ENCODE measurements around the gene CAB39L.
"Not testable (repeated sequence)": the region's sequence is repeated elsewhere in the genome, so short reads cannot be mapped to it uniquely, and the experiment has no call there.

DNA sequence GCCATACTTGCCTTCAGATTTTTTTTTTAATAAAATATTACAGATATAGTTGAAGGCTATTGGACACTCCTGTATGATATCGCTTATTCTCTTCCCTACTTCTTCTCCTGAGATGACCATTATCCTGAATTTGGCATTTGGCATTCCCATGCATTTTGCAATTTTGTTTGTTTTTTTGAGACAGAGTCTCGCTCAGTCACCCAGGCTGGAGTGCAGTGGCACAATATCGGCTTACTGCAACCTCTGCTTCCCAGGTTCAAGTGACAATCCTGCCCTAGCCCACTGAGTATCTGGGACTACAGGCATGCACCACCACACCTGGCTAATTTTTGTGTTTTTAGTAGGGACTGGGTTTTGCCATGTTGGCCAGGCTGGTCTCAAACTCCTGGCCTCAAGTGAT lies 116.7 kb downstream of the CAB39L start:
- TF ChIP-seq POLR2AphosphoS5 (IDR thresholded peaks at IDR 0.05; ENCODE audit: insufficient read depth, low read depth, low read length); POLR2A (IDR thresholded peaks at IDR 0.05; ENCODE audit: low read depth, low read length); EZH2 (IDR thresholded peaks at IDR 0.05; ENCODE audit: borderline replicate concordance, low read depth, low read length, severe bottlenecking); JUN (IDR thresholded peaks at IDR 0.05; ENCODE audit: borderline replicate concordance, insufficient read depth, insufficient read length, low read depth); GATA2 (IDR thresholded peaks at IDR 0.05; ENCODE audit: insufficient read depth, insufficient read length, low read depth, low read length); MYC (IDR thresholded peaks at IDR 0.05; ENCODE audit: low read depth, low read length): not testable (repeated sequence)
- TF ChIP-seq, protein P1, sequence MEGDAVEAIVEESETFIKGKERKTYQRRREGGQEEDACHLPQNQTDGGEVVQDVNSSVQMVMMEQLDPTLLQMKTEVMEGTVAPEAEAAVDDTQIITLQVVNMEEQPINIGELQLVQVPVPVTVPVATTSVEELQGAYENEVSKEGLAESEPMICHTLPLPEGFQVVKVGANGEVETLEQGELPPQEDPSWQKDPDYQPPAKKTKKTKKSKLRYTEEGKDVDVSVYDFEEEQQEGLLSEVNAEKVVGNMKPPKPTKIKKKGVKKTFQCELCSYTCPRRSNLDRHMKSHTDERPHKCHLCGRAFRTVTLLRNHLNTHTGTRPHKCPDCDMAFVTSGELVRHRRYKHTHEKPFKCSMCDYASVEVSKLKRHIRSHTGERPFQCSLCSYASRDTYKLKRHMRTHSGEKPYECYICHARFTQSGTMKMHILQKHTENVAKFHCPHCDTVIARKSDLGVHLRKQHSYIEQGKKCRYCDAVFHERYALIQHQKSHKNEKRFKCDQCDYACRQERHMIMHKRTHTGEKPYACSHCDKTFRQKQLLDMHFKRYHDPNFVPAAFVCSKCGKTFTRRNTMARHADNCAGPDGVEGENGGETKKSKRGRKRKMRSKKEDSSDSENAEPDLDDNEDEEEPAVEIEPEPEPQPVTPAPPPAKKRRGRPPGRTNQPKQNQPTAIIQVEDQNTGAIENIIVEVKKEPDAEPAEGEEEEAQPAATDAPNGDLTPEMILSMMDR (IDR thresholded peaks at IDR 0.05; ENCODE audit: extremely low read depth in 1 of 2, insufficient read depth in 1 of 2, low read depth in 1 of 2, low read length in 2 of 2): not testable (repeated sequence)
- TF ChIP-seq, protein P2, sequence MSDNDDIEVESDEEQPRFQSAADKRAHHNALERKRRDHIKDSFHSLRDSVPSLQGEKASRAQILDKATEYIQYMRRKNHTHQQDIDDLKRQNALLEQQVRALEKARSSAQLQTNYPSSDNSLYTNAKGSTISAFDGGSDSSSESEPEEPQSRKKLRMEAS (IDR thresholded peaks at IDR 0.05; ENCODE audit: insufficient read depth, insufficient read length): not testable (repeated sequence)

Measured in endothelial cell of umbilical vein (primary cell).